ENCODE results near the gene ARMC3.
A peak's percentile ranks its signal among the peaks of the same experiment; 100 is the strongest.
"Not testable (repeated sequence)": the region's sequence is repeated elsewhere in the genome, so short reads cannot be mapped to it uniquely, and the experiment has no call there.

ARMC3 gene, protein sequence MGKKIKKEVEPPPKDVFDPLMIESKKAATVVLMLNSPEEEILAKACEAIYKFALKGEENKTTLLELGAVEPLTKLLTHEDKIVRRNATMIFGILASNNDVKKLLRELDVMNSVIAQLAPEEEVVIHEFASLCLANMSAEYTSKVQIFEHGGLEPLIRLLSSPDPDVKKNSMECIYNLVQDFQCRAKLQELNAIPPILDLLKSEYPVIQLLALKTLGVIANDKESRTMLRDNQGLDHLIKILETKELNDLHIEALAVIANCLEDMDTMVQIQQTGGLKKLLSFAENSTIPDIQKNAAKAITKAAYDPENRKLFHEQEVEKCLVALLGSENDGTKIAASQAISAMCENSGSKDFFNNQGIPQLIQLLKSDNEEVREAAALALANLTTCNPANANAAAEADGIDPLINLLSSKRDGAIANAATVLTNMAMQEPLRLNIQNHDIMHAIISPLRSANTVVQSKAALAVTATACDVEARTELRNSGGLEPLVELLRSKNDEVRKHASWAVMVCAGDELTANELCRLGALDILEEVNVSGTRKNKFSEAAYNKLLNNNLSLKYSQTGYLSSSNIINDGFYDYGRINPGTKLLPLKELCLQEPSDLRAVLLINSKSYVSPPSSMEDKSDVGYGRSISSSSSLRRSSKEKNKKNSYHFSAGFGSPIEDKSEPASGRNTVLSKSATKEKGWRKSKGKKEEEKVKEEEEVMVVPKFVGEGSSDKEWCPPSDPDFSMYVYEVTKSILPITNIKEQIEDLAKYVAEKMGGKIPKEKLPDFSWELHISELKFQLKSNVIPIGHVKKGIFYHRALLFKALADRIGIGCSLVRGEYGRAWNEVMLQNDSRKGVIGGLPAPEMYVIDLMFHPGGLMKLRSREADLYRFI

DNA sequence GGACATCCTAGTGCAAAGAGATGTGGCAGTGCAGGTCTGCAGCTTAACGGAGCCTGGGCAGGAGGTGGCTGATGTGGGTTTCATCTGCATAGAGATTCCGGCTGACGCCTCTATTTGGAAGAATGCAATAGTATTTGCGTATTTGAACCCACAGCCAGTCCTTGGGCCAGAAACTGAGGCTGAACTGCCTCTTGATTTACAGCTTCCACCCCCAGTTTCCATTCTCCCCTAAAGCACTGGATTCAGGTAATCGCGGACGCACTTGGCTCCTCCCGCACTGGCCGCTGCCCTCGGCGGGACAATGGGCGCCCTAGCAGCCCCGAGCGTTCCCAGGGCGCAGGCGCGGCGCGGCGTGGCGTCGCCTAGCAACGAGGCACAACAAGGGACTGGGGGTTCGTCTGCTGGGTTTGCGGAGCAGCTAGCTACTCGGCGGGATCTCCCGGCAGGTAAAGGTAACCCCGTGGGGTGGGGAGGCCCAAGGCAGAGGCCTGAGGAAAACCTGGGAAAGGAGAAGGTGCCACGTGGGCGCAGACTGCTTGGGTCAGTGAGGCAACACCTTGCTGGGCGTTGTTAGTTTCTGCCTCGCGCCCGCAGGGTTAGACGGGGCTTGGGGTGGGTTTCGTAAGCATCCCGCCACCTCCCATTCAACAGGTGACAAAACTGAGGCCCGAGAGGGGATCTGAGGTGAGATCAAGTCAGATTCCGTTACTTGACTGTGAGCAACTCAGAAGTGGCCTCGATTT, at the start of gene ARMC3:
Gene ARMC3 (plus strand): TSS at position 393 of the 743 bp plus-strand sequence. CDS start 3,944 bp downstream, outside the sequence.
- DNase-seq = peak; percentile 38 to 48

DNA sequence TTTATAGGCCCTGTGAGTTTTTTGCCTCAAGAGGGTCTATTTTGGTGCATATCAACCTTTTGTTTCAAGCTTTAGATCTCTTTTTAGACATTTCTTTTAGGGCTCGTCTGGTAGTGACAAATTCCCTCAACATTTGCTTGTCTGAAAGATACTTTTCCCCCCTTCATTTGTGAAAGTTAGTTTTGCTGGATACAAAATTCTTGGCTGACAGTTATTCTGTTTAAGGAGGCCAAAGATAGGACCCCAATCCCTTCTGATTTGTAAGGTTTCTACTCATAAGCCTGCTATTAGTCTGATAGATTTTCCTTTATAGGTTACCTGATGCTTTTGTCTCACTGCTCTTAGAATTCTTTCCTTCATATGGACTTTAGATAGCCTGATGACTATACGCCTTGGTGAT, 36.1 kb upstream of the ARMC3 start:
- no peak for DNase-seq

DNA sequence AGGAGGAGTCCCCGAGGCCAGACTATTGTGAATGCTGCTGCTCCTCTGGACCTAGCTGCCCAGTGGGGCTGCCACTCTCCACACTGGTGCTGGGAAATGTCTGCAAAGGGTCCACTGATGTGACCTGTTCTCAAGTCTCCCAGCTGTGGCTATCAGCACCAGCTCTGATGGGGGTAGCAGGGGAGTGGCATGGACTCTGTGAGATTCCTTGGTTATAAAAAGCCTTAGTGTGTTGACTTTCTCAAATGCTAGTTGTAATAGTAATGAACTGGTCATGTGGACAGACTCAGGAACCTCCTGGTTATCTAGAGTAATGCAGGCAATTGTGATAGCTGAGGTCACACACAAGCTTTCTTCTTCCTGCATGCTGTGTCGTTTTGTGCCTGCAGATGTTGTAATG, 34.1 kb upstream of the ARMC3 start:
- DNase-seq = no peak

DNA sequence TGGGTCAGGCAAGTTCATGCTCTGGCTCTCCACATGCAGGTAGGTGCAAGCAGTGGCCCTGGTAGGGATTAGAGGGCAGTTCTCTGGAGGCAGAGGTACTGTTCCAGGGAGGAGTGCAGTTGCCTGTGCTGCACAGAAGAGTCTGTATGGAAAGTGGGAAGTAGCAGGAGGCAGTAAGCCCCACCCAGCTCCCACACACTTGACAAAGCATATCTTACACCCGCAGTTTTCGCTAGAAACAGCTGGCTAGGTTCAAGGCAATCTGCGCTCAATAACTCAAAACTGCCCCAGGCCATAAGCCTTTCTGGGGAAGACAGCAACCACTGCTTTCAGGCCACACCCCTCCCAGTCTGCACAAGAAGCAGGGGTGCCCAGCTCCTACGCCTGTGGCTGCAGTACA, 33.1 kb upstream of the ARMC3 start:
- DNase-seq = no peak

DNA sequence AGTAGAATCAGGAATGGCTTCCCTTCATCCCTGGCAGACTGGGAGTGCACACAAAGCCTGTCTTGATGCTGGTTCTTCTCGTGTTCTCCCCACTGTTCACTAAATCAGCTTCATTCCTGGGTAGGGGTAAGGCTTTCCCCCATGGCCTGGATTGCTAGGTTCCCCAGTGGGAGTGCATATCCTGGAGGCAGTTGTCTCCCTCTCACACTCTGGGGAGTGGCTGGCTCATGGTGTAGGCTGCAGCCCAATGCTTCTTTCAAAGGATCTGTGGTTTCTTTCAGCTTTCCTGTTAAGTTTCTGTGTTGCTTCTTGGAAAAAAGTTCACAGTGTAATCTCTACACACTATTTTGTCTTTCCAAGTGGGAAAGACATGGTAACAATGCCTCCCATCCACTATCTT, 32.6 kb upstream of the ARMC3 start:
- no peak for DNase-seq

DNA sequence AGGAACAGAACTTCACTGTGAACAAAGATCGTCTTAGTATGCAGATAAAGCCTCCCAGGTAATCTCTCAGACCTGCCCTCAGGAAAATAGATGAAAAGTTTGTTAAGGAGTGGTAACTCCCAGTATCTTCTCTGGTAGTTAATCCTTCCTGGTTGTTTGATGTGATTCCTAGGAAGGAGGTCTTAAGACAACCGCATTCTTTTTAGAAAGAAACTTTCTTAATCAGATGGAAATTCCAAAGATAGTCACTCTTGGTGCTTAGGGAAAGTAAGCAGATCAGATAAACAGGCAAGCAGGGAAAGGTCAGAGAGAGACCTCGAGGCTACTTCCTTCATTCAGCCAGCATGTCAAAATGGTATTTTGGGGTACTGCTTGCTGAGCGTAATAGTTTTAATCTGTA, 30.5 kb upstream of the ARMC3 start:
- DNase-seq = no peak

DNA sequence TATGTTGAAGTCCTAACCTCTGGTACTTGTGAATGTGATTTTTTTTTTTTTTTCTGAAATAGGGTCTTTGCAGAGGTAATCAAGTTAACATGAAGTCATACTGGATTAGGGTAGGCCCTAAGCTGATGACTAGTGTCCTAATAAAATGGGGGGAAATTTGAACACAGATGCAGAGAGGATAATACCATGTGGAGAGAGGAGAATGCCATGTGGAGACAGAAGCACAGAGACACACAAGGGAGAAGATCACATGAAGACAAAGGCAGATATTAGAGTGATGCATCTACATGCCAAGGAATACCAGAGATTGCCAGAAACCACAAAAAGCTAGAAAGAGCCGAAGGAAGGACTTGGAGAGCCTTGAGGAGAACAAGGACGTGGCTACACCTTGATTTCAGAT, 28.5 kb upstream of the ARMC3 start:
- no peak for DNase-seq

DNA sequence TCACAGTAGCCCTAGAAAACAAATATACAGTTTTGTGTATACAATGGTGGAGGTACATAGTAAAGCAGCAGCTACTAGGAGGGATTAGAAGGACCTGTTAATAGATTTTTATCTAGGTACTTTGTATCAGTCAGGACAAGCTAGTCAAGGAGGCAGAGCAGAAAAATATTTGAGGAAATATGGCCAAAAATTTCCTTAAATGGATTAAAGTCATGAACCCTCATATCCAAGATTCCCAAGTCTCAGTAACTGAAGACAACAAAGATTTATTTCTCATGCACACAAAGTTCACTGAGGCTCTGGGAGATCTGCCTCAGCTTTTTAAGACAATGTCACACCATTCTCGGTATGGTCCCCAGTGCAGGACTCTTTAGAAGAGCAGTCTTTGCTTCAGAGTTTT, 28.1 kb upstream of the ARMC3 start:
- DNase-seq = no peak

DNA sequence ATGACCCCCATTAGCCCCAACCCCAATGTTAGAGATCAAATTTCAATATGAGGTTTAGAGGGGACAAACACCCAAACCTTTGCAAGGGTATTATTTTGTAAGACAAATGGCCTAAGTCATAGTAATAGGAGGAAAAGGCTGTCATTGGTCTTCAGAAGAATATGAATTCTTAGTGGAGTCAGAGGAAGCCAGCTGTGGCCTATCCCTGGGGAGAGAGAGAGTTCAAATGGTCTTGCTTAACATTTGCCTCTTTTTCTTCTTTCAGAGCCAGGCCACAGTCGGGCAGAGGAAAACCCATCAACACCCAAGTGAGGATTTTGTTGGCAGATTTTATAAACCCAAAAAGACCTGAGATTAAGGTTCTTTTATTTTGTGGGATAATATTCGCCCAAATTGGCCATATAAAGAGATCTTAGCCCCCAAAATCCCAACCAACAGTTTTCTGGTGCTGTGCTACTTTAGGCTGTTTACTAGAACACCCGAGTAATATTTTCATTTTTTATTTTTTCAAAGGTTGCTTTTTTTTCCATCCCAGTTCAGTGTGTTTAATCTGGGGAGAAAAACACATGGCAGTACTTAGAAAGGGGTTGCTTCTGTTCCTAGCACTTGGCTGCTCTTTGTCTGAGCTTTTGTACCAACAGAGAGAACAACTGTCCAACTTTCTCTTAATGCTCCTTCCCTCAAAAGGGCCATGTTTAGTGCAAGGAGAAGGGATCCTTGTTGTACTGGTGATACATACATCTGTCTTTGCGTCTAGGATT, 26.8 kb upstream of the ARMC3 start:
- no peak for DNase-seq

DNA sequence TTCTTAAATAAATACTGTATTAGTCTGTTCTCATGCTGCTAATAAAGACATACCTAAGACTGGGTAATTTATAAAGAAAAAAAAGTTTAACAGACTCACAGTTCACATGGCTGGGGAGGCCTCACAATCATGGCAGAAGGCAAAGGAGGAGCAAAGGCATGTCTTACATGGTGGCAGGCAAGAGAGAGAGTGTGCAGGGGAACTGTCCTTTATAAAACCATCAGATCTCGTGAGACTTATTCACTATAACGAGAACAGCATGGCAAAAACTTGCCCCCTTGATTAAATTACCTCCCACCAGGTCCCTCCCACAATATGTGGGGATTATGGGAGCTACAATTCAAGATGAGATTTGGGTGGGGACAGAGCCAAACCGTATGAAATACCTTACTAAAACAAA, 25.7 kb upstream of the ARMC3 start:
- DNase-seq = not testable (repeated sequence)

DNA sequence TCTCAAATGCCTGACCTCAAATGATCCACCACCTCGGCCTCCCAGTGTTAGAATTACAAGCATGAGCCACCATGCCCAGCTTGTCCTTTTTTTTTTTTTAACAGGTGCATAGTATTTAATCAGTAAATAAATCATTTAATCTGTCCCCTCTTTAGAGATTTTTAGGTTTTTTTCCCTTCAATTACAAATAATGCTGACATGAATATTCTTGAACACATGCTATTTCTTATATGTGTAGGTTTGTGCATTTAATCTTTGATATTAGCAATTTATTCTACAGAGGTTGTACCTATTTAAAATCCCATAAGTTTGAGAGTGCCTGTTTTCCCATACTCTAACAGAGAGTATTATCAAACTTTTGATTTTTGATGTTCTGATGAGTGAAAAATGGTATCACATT, 24.2 kb upstream of the ARMC3 start:
- no peak for DNase-seq

DNA sequence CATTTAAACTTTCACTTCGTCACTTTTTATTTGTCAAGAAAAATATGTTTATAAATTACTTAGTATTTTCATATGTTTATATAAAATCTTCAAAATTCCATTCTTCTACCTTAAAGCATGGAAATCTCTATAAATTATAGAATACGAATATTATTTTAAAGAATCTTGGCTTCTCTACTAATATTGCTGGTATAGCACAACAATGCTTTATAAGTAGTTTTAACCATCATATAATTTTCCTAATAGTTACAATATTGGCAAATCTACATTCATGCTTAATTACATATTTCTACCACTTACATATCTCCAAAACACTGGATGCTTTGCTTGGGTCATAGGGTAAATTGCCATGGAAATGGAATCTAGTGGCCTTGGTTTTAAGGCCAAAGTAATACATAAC, 21.1 kb upstream of the ARMC3 start:
- DNase-seq = no peak

DNA sequence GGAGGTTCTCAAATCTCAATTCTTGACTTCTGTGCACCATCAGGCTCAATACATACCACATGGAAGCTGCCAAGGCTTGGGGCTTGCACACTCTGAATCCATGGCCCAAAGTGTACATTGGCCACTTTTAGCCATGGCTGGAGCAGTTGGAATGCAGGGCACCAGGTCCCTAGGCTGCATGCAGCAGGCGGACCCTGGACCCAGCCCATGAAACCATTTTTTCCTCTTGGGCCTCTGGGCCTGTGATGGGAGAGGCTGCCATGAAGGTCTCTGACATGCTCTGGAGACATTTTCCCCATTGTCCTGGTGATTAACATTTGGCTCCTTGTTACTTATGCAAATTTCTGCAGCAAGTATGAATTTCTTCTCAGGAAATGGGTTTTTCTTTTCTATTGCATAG, 19.0 kb upstream of the ARMC3 start:
- DNase-seq = no peak

DNA sequence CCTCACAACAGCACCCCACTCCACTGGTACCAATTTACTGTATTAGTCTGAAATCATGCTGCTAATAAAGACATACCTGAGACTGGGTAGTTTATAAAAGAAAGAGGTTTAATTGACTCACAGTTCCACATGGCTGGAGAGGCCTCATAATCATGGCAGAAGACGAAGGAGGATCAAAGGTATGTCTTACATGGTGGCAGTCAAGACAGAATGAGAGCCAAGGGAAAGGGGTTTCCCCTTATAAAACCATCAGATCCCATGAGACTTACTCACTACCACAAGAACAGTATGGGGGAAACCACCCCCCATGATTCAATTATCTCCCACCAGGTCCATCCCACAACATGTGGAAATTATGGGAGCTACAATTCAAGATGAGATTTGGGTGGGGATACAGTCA, 18.2 kb upstream of the ARMC3 start:
- not testable (repeated sequence) for DNase-seq

DNA sequence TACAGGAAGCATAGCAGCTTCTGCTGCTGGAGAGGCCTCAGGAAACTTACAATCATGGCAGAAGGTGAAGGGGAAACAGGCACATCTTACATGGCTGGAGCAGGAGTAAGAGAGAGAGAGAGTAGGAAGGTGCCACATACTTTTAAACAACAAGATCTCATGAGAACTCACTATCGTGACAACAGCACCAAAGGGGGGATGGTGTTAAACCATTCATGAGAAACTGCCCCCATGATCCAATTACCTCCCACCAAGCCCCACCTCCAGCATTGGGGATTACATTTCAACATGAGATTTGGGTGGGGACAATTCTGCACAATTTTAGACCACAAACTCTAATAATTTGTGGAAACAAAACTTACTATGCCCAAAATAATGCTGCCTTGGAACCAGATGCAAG, 16.8 kb upstream of the ARMC3 start:
- no peak for DNase-seq

DNA sequence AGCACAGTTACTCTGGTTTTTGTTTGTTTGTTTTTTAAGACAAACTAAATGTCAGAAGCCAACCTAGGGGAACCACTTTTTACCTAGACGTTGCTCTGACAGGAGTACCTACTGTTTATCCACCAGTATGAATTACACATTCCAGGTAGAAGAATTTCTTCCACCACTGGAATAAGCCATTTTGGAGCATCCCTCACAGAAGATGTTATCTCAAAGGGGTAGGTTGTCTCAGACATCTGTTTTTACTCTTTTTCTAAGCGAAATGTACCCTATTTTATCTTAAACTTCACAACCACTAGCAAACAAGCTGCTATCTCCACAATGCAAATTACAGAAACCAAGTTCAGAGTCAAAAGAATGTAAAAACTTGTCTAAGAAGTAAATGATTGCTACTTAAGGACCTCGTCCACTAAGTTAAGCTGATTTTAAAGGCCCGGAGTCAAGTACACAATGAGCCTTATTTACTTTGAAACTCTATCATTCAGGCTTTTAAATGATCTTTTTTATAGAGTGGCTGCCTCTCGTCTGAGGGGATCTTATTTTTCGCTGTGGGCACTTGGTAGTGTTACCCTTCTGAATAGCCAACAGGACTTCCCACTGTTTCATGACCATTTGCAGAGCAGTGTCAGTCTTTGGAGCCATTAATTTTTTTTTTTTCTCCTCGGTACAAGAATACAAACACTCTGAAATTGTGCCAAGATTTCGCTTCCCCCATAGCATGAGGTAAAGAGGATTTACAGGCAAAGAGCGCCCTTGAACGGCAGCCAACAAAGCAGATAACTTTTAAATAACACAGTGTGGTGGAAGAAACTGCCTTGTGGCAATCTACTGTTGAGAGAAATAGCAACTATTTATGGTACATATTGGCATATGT, 15.7 kb upstream of the ARMC3 start:
- no peak for DNase-seq

DNA sequence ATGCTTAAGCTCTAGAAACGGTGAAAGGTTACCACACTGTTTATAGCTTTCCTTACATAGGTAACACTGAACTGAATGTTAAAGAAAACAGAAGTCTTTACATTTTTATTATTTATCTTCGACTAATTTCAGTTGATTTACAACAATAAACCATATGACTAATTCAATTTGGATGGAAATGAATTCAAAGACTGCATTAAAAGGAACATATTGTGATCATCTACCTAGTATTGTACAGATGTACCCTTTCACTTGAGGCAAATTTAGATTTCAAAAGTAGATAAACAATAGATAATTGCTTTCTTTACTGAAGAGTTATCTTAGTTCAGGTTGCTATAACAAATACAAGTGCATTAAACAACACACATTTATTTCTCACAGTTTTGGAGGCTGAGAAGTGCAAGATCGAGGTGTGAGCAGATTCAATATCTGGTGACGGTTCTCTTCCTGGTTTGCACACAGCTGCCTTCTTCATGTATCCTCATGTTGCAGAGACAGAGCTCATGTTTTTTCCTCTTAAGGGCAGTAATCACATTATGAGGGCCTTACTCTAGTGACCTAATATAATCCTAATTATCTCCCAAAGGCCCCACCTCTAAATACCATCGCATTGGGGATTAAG, 15.0 kb upstream of the ARMC3 start:
- no peak for DNase-seq

DNA sequence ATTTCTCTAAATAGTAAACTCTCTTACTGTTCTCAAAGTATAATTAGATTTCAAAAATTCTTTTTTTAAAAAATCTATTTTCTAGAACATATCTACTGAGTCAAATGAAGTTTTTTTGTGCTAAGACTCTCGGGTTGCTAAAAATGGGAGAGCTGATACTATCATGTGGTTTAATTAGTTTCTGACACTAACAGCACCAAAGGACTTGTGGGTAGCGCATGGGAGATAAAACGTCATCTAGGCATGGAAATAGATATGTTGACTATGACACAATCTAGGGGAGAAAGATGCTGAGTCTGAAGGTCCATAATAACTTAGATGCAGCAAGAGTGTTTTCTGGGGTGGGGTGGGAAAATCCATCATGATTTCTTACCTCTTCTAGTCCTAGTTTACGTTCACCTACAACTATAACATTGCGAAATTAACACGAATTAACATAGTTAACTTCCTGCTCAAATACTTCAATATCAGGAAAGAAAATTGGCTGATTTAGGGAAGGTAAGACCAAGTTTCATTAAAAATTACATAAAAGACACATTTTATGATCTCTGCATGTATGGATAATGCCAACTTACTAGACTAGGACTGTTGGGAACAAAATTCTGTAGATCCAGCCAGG, 14.3 kb upstream of the ARMC3 start:
- DNase-seq = no peak

DNA sequence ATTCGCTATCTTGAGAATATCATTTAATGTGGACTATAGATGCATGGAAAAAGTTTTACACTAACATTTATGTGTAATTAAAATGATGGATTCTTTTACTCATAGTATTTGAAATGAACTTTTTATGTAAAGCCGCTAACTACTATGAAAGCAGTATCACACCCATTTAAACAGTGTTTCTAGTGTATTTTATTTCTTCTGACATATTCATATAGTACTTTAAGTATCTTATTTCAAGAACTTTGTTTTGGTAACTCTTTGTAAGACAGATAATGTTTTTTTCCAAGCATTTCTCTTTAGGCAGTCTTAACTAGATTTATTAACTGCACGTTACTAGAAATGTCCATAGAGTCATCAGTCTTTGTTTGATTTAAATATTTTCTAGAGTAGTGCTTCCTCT, 12.5 kb upstream of the ARMC3 start:
- DNase-seq = no peak

DNA sequence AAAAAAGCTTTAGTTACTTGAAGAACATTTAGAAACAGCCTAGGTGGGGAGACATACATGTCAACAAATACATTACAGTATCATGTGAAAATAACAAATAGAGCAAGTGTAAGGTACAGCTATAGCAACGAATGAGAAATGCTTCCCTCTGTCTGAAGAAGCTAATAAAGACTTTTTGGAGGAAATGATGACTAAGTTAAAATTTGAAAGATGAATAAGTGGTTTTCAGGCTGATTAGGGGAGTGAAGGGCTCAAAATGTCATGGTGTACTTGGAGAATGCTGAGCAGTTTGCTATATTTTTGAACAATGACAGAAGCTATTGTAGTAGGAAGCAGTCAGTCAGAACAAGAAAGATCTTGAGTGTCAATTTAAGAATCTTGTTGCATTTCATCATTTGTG, 2.8 kb upstream of the ARMC3 start:
- no peak for DNase-seq

DNA sequence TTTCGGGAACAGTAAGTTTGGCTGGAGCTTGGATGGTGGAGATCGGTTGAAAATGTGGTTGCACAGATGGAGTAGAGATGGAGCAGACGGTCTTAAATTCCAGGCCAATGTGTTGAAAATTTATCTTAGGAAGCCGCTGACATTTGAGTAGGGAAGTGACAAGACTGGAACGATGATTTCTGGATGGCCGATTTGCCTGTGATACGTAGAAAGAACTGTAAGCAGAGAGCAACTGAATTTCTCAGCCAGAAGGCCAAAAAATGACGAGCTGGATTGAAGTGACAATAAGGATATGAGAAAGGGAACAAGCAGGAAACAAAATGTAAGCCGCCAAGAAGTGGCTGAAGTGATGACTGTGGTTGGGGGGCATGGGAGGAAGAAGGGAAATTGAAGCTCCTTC, 687 bp upstream of the ARMC3 start:
- no peak for DNase-seq

Measured in activated CD4-positive, alpha-beta T cell treated with anti-CD3 and anti-CD28 coated beads for 4 hours (primary cell).